Measurements from ENCODE around the gene BHLHE40. TPM values are rescaled to one million over a fixed set of nuclear protein-coding genes. Genes with fewer than 3 reads are reported as not detected.
A peak's percentile ranks its signal among the peaks of the same experiment; 100 is the strongest.

BHLHE40 gene
- total and polyA plus RNA-seq, 2 donors (not counting 3 experiments of a cell fraction or from before 2014, with no cell fraction given), result 40.3 to 57.9 TPM

- no peaks in the 10 kb centered on the region for H3K79me2 ChIP-seq (ENCODE audit: control insufficient read depth, insufficient read depth, low read length)
- peak; percentile 44 for TF ChIP-seq FOS (IDR thresholded peaks at IDR 0.05; ENCODE audit: borderline replicate concordance, insufficient read depth, low read length)
- no peak for TF ChIP-seq MYC (IDR thresholded peaks at IDR 0.05; ENCODE audit: low read depth, low read length)
- peak; percentile 18 for TF ChIP-seq POLR2AphosphoS5 (IDR thresholded peaks at IDR 0.05; ENCODE audit: insufficient read depth, low read depth, low read length)
- H4K20me1 ChIP-seq (replicated peaks; ENCODE audit: control insufficient read depth, extremely low read depth, insufficient read depth, low read length), result no peaks in the 10 kb centered on the region
- H3K27ac ChIP-seq (ENCODE audit: insufficient read depth, low read depth, low read length), result peak overlapping the region; percentile 74
- TSS peak; percentile 65 for BruUV-seq (replicated peaks)
- DNase-seq (ENCODE audit: low read depth, low spot score), result peak; percentile 63
- peak overlapping the region; percentile 6 for H3K9ac ChIP-seq (replicated peaks; ENCODE audit: extremely low read depth, insufficient read depth, low read length)
- H3K27me3 ChIP-seq (ENCODE audit: control insufficient read depth in 2 of 2, insufficient read depth in 2 of 2, low read length in 2 of 2), result no peaks in the 10 kb centered on the region
- no peak overlapping the region for H3K4me2 ChIP-seq (ENCODE audit: insufficient read depth, low read length)
- dilution Hi-C loops (cut with MboI; ENCODE audit: extremely low pct_ligation_motif_present, low sequenced_read_pairs), result no loop called here
- ChIA-PET POLR2A (interaction anchor here (1.5 kb wide), 1 partner anchor 16 kb away, joined by 3 read pairs; no protein-coding TSS in a partner anchor), CTCF (interaction anchor here (0.8 to 2.2 kb wide), 11 partner anchors 10 to 64 kb away, joined by 3 to 10 read pairs (median 4); no protein-coding TSS in a partner anchor)
- intact Hi-C loops (cut with micrococcal nuclease), result loop anchor here (2.0 kb wide), 1 partner anchor 22 kb away; no protein-coding TSS in a partner anchor
- H2AFZ ChIP-seq (ENCODE audit: low read depth, low read length), result peak overlapping the region; percentile 24
- H3K9me1 ChIP-seq (replicated peaks; ENCODE audit: control insufficient read depth, extremely low read depth, insufficient read depth, low read length), result no peaks in the 10 kb centered on the region
- H3K9me3 ChIP-seq (replicated peaks; ENCODE audit: control insufficient read depth, insufficient read depth, low read length), result no peaks in the 10 kb centered on the region
- peaks cover 22% of the 10 kb centered on the region for H3K4me1 ChIP-seq (ENCODE audit: control insufficient read depth, extremely low read depth, insufficient read depth, low read length)
- FAIRE-seq, result peak; percentile 85
- H3K4me3 ChIP-seq (replicated peaks in 1 of 3; ENCODE audit: insufficient read depth in 1 of 3, low read depth in 1 of 3, low read length in 3 of 3), result no peak overlapping the region
- H3K36me3 ChIP-seq (ENCODE audit: control insufficient read depth in 2 of 2, extremely low read depth in 1 of 2, insufficient read depth in 2 of 2, low read length in 2 of 2), result no peaks in the 10 kb centered on the region
Observed at GRCh38 chr3:4994823-4995499, 15.7 kb downstream of the BHLHE40 start.

- H3K4me2 ChIP-seq (ENCODE audit: insufficient read depth, low read length), result no peak overlapping the region
- H3K36me3 ChIP-seq (ENCODE audit: control insufficient read depth in 2 of 2, extremely low read depth in 1 of 2, insufficient read depth in 2 of 2, low read length in 2 of 2), result no peaks in the 10 kb centered on the region
- no peaks in the 10 kb centered on the region for H3K27me3 ChIP-seq (ENCODE audit: control insufficient read depth in 2 of 2, insufficient read depth in 2 of 2, low read length in 2 of 2)
- peak overlapping the region; percentile 74 for H3K27ac ChIP-seq (ENCODE audit: insufficient read depth, low read depth, low read length)
- ChIA-PET POLR2A (interaction anchor here (1.5 kb wide), 1 partner anchor 17 kb away, joined by 3 read pairs; no protein-coding TSS in a partner anchor), CTCF (interaction anchor here (0.9 to 2.2 kb wide), 8 partner anchors 10 to 63 kb away, joined by 3 to 10 read pairs (median 5); no protein-coding TSS in a partner anchor)
- no TSS peak for BruUV-seq (replicated peaks)
- DNase-seq (ENCODE audit: low read depth, low spot score) (no peak), FAIRE-seq (peak; percentile 24)
- no peaks in the 10 kb centered on the region for H4K20me1 ChIP-seq (replicated peaks; ENCODE audit: control insufficient read depth, extremely low read depth, insufficient read depth, low read length)
- dilution Hi-C loops (cut with MboI; ENCODE audit: extremely low pct_ligation_motif_present, low sequenced_read_pairs) (no loop called here), intact Hi-C loops (cut with micrococcal nuclease) (loop anchor here (2.0 kb wide), 1 partner anchor 21 kb away; no protein-coding TSS in a partner anchor)
- no peaks in the 10 kb centered on the region for H3K79me2 ChIP-seq (ENCODE audit: control insufficient read depth, insufficient read depth, low read length)
- no peak overlapping the region for H3K9ac ChIP-seq (replicated peaks; ENCODE audit: extremely low read depth, insufficient read depth, low read length)
- no peak overlapping the region for H3K4me3 ChIP-seq (replicated peaks in 1 of 3; ENCODE audit: insufficient read depth in 1 of 3, low read depth in 1 of 3, low read length in 3 of 3)
- H3K9me1 ChIP-seq (replicated peaks; ENCODE audit: control insufficient read depth, extremely low read depth, insufficient read depth, low read length), result no peaks in the 10 kb centered on the region
- no peak for TF ChIP-seq JUN (IDR thresholded peaks at IDR 0.05; ENCODE audit: borderline replicate concordance, insufficient read depth, insufficient read length, low read depth)
- no peak for TF ChIP-seq FOS (IDR thresholded peaks at IDR 0.05; ENCODE audit: borderline replicate concordance, insufficient read depth, low read length)
- no peak for TF ChIP-seq CTCF (IDR thresholded peaks at IDR 0.05; ENCODE audit: extremely low read depth in 1 of 2, insufficient read depth in 1 of 2, low read depth in 1 of 2, low read length in 2 of 2)
- no peak for TF ChIP-seq POLR2A (IDR thresholded peaks at IDR 0.05; ENCODE audit: low read depth, low read length)
- no peak for TF ChIP-seq GATA2 (IDR thresholded peaks at IDR 0.05; ENCODE audit: insufficient read depth, insufficient read length, low read depth, low read length)
- TF ChIP-seq MYC (IDR thresholded peaks at IDR 0.05; ENCODE audit: low read depth, low read length), result no peak
- no peak for TF ChIP-seq EZH2 (IDR thresholded peaks at IDR 0.05; ENCODE audit: borderline replicate concordance, low read depth, low read length, severe bottlenecking)
- no peaks in the 10 kb centered on the region for H3K9me3 ChIP-seq (replicated peaks; ENCODE audit: control insufficient read depth, insufficient read depth, low read length)
- peaks cover 19% of the 10 kb centered on the region for H3K4me1 ChIP-seq (ENCODE audit: control insufficient read depth, extremely low read depth, insufficient read depth, low read length)
- no peak overlapping the region for H2AFZ ChIP-seq (ENCODE audit: low read depth, low read length)
Observed at GRCh38 chr3:4995500-4996053, 16.3 kb downstream of the BHLHE40 start.
